GM19468 (cell line): Measurements from ENCODE around the gene ARVCF.

ENCODE experiments used
- ATAC-seq: cut with Tn5 transposase; IDR thresholded peaks from one replicate; pipeline ENCODE4 v1.9.1; 2021; ENCODE audit warnings: mild to moderate bottlenecking, moderate library complexity, moderate number of reproducible peaks; ENCODE audit not compliant: unreplicated experiment; ENCODE audit errors: extremely low read depth

The ARVCF gene

GRCh38 chr22:19923914-19924513, 92.6 kb downstream of the ARVCF start:
- ATAC-seq = no peak

DNA sequence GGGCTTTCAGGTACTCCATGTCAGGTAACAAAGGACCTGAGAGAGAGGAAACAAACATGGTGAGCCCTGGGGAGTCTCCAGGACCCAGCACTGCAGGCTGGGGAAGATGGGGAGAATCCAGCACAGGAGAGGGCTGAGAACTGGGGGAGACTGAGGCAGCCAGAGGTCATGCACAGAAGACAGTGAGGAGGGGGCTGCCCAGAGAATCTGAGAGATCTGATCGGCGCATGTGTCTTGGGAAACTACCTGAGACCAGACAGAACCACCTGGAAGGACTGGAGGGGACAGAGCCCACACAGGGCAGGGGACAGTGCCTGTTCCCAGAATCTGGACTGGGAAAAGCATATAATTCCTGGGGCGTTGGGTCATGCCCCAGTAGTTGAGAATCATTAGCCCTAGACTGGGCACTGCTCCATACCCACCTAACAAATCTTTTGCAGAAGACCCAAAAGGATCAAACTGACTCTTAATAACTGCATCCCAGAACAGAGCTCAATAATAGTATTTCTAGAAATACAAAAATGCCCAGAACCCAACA, 95.0 kb downstream of the ARVCF start:
- ATAC-seq = no peak
